Measurements from ENCODE around the gene NRXN3. TPM values are rescaled to one million over a fixed set of nuclear protein-coding genes. Genes with fewer than 3 reads are reported as not detected.

The NRXN3 gene
- polyA plus RNA-seq, 1 experiment, result 1.1 TPM

GRCh38 chr14:78631551-78631950 lies 461.4 kb downstream of the NRXN3 start:
- H3K4me3 ChIP-seq (ENCODE audit: low read depth, low read length), result no peak overlapping the region
- H3K9me3 ChIP-seq (ENCODE audit: control insufficient read depth, insufficient read depth, low read length), result peaks cover 8% of the 10 kb centered on the region
- CTCF ChIA-PET, result no interaction called here
- TF ChIP-seq CTCF (IDR thresholded peaks at IDR 0.05; ENCODE audit: low read depth, low read length), result no peak
- no peak for DNase-seq (ENCODE audit: low read depth, low spot score)
- H3K27ac ChIP-seq (ENCODE audit: low read depth, low read length), result no peak overlapping the region
- H3K27me3 ChIP-seq (ENCODE audit: control insufficient read depth, insufficient read depth, low read length), result no peaks in the 10 kb centered on the region
- POLR2A ChIA-PET, result no interaction called here

GRCh38 chr14:78633752-78634151 lies 463.6 kb downstream of the NRXN3 start:
- Histone ChIP-seq H3K27ac (ENCODE audit: low read depth, low read length) (no peak overlapping the region), H3K27me3 (ENCODE audit: control insufficient read depth, insufficient read depth, low read length) (no peaks in the 10 kb centered on the region), H3K4me3 (ENCODE audit: low read depth, low read length) (no peak overlapping the region), H3K9me3 (ENCODE audit: control insufficient read depth, insufficient read depth, low read length) (peaks cover 9% of the 10 kb centered on the region)
- CTCF ChIA-PET, result no interaction called here
- no peak for TF ChIP-seq CTCF (IDR thresholded peaks at IDR 0.05; ENCODE audit: low read depth, low read length)
- no peak for DNase-seq (ENCODE audit: low read depth, low spot score)
- POLR2A ChIA-PET, result no interaction called here

GRCh38 chr14:78637489-78637888 lies 467.3 kb downstream of the NRXN3 start:
- CTCF ChIA-PET, result interaction anchor here (0.6 kb wide), 1 partner anchor 1322 kb away, joined by 3 read pairs; no protein-coding TSS in a partner anchor
- Histone ChIP-seq H3K9me3 (ENCODE audit: control insufficient read depth, insufficient read depth, low read length) (peaks cover 6% of the 10 kb centered on the region; the same call in 1 of the 2 replicates), H3K4me3 (ENCODE audit: low read depth, low read length) (no peak overlapping the region), H3K27ac (ENCODE audit: low read depth, low read length) (no peak overlapping the region), H3K27me3 (ENCODE audit: control insufficient read depth, insufficient read depth, low read length) (no peaks in the 10 kb centered on the region)
- TF ChIP-seq CTCF (IDR thresholded peaks at IDR 0.05; ENCODE audit: low read depth, low read length), result no peak
- POLR2A ChIA-PET, result no interaction called here
- DNase-seq (ENCODE audit: low read depth, low spot score), result no peak

GRCh38 chr14:78637908-78638475 lies 467.8 kb downstream of the NRXN3 start:
- ChIA-PET POLR2A (no interaction called here), CTCF (interaction anchor here (0.6 kb wide), 1 partner anchor 1322 kb away, joined by 3 read pairs; no protein-coding TSS in a partner anchor)
- no peak for TF ChIP-seq CTCF (IDR thresholded peaks at IDR 0.05; ENCODE audit: low read depth, low read length)
- no peak for DNase-seq (ENCODE audit: low read depth, low spot score)
- Histone ChIP-seq H3K4me3 (ENCODE audit: low read depth, low read length) (no peak overlapping the region), H3K9me3 (ENCODE audit: control insufficient read depth, insufficient read depth, low read length) (peaks cover 6% of the 10 kb centered on the region; the same call in 1 of the 2 replicates), H3K27ac (ENCODE audit: low read depth, low read length) (no peak overlapping the region), H3K27me3 (ENCODE audit: control insufficient read depth, insufficient read depth, low read length) (no peaks in the 10 kb centered on the region)

DNA sequence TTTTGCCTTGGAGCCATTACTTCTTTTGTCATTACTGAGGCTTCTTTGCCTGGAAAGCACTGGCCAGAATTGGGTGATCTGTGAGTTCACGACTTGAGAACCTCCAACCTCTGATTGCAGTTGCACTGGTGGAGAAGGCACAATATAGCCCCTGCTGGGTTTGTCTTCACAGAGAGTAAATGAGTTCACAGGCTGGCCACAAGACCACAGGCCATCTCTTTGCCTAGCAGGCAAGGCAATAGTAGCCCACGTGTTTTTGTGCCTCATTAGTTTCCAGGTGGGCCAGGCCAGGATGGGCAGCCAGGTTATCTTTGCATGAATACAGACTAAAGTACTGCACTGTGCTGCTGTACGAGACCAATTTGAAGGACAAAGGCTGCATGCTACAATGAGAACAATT lies 468.8 kb downstream of the NRXN3 start:
- TF ChIP-seq CTCF (IDR thresholded peaks at IDR 0.05; ENCODE audit: low read depth, low read length), result no peak
- H3K9me3 ChIP-seq (ENCODE audit: control insufficient read depth, insufficient read depth, low read length), result peaks cover 10% of the 10 kb centered on the region
- H3K27me3 ChIP-seq (ENCODE audit: control insufficient read depth, insufficient read depth, low read length), result no peaks in the 10 kb centered on the region
- CTCF ChIA-PET, result no interaction called here
- no peak overlapping the region for H3K27ac ChIP-seq (ENCODE audit: low read depth, low read length)
- POLR2A ChIA-PET, result no interaction called here
- no peak for DNase-seq (ENCODE audit: low read depth, low spot score)
- no peak overlapping the region for H3K4me3 ChIP-seq (ENCODE audit: low read depth, low read length)

All from AG04450 (cell line).